A673 (cell line): Measurements from ENCODE around the gene ETNK1. TPM values are rescaled to one million over a fixed set of nuclear protein-coding genes. Genes with fewer than 3 reads are reported as not detected.

Experiments
- BruUV-seq: library from RNA; stranded (reverse); fragments of 400-500 nt; replicated peaks from 2 replicates; lab custom pipeline; 2021; lab: Mats Ljungman, UMichigan
- CTCF ChIA-PET: fragments of 300-600 bp; sonication (Branson Sonifier 250); formaldehyde crosslinking; loops from one replicate; lab custom pipeline; 2022; ENCODE audit warnings: antibody characterized with exemption; lab: Charles Lee
- POLR2A ChIA-PET: fragments of 300-600 bp; sonication (Branson Sonifier 250); formaldehyde crosslinking; loops from one replicate; lab custom pipeline; 2022; ENCODE audit warnings: antibody characterized with exemption; ENCODE audit not compliant: low non-redundant PET; lab: Charles Lee
- DNase-seq: peaks from one replicate; pipeline ENCODE4 v3.0.0-alpha.2; 2015; ENCODE audit warnings: low spot score
- H3K27ac ChIP-seq: fragments of 200-600 bp; sonication (generic); 2 replicates; pipeline ENCODE4 v1.5.1; 2016; ENCODE audit warnings: mixed run types, low read depth, mild to moderate bottlenecking, mixed read lengths, antibody characterized with exemption, low read length; ENCODE audit not compliant: poor library complexity, severe bottlenecking
- H3K27me3 ChIP-seq: fragments of 200-600 bp; sonication (generic); replicated peaks from 2 replicates; pipeline ENCODE4 v1.6.1; 2017; ENCODE audit warnings: mixed run types, low read depth, mild to moderate bottlenecking, mixed read lengths, antibody characterized with exemption, low read length; ENCODE audit not compliant: insufficient read depth, poor library complexity
- H3K36me3 ChIP-seq: fragments of 200-600 bp; sonication (generic); 2 replicates; pipeline ENCODE4 v1.6.1; 2016; ENCODE audit warnings: mixed run types, mild to moderate bottlenecking, mixed read lengths, antibody characterized with exemption, low read length; ENCODE audit not compliant: insufficient read depth, poor library complexity, severe bottlenecking
- H3K4me1 ChIP-seq: fragments of 200-600 bp; sonication (generic); 2 replicates; pipeline ENCODE4 v1.6.1; 2017; ENCODE audit warnings: mixed run types, mild to moderate bottlenecking, mixed read lengths, antibody characterized with exemption, low read length; ENCODE audit not compliant: insufficient read depth, poor library complexity, severe bottlenecking
- H3K4me3 ChIP-seq: fragments of 200-600 bp; sonication (generic); 2 replicates; pipeline ENCODE4 v1.5.1; 2016; ENCODE audit warnings: low read depth, mixed run types, mild to moderate bottlenecking, mixed read lengths, low read length; ENCODE audit not compliant: poor library complexity, severe bottlenecking
- H3K9me3 ChIP-seq: fragments of 200-600 bp; sonication (generic); 2 replicates; pipeline ENCODE4 v1.6.1; 2016; ENCODE audit warnings: mixed run types, low read depth, mild to moderate bottlenecking, mixed read lengths, antibody characterized with exemption, low read length; ENCODE audit not compliant: poor library complexity, severe bottlenecking
- CTCF ChIP-seq: fragments of 300-800, 200-600 bp; sonication (generic); conservative IDR thresholded peaks from 2 replicates; pipeline ENCODE4 v1.5.1; 2017; ENCODE audit warnings: low read depth, mild to moderate bottlenecking, antibody characterized with exemption, low read length, moderate library complexity, mixed read lengths
- EZH2 ChIP-seq: fragments of 200-600 bp; sonication (generic); IDR thresholded peaks from 2 replicates; pipeline ENCODE4 v1.6.1; 2017; ENCODE audit warnings: borderline replicate concordance, low read depth, mild to moderate bottlenecking, mixed read lengths, antibody characterized with exemption, low read length; ENCODE audit not compliant: poor library complexity, severe bottlenecking
- intact Hi-C: fragments of 100-400 bp; cut with micrococcal nuclease; formaldehyde crosslinking; loops from one replicate; pipeline ENCODE4 v1.10.0; 2022; ENCODE audit not compliant: unreplicated experiment
- total RNA-seq: library from RNA; stranded (reverse); gene quantifications from 2 replicates; pipeline ENCODE4 v1.2.3, GENCODE V29; 2021

ETNK1 gene
- total RNA-seq, 1 experiment from 2014 or later: 90.4 TPM

GRCh38 chr12:22686193-22686592, 61.2 kb downstream of the ETNK1 start:
- ChIA-PET CTCF (no interaction called here), POLR2A (no interaction called here)
- H3K9me3 ChIP-seq: no peaks in the 10 kb centered on the region
- DNase-seq: no peak
- intact Hi-C loops: no loop called here
- H3K36me3 ChIP-seq: peaks cover 20% of the 10 kb centered on the region
- TF ChIP-seq CTCF (no peak), EZH2 (no peak)
- no peak overlapping the region for H3K27ac ChIP-seq
- BruUV-seq: no TSS peak
- no peaks in the 10 kb centered on the region for H3K27me3 ChIP-seq
- no peak overlapping the region for H3K4me3 ChIP-seq
- H3K4me1 ChIP-seq: peaks cover 6% of the 10 kb centered on the region

- no TSS peak for BruUV-seq
- Histone ChIP-seq H3K36me3 (peaks cover 20% of the 10 kb centered on the region), H3K4me1 (peaks cover 6% of the 10 kb centered on the region), H3K27ac (no peak overlapping the region), H3K27me3 (no peaks in the 10 kb centered on the region), H3K9me3 (no peaks in the 10 kb centered on the region), H3K4me3 (no peak overlapping the region)
- ChIA-PET POLR2A (no interaction called here), CTCF (no interaction called here)
- intact Hi-C loops: no loop called here
- no peak for DNase-seq
- no peak for TF ChIP-seq EZH2
- TF ChIP-seq CTCF: no peak
Observed at GRCh38 chr12:22687361-22688076, 62.5 kb downstream of the ETNK1 start.

GRCh38 chr12:22689876-22690275, 64.9 kb downstream of the ETNK1 start:
- H3K27ac ChIP-seq: no peak overlapping the region

More at GRCh38 chr12:22689876-22690275, 64.9 kb downstream of the ETNK1 start:
- Histone ChIP-seq H3K4me1 (no peaks in the 10 kb centered on the region), H3K27me3 (no peaks in the 10 kb centered on the region), H3K9me3 (no peaks in the 10 kb centered on the region), H3K4me3 (no peak overlapping the region), H3K36me3 (peaks cover 15% of the 10 kb centered on the region)
- ChIA-PET CTCF (no interaction called here), POLR2A (no interaction called here)
- no peak for TF ChIP-seq CTCF
- no peak for TF ChIP-seq EZH2
- no TSS peak for BruUV-seq
- no peak for DNase-seq
- intact Hi-C loops: no loop called here
